Activated naive CD8-positive, alpha-beta T cell (primary cell): ENCODE results near the gene FGA.

Experiments used
- H3K27ac Mint-ChIP-seq: one replicate; pipeline ENCODE4 v1.8.0; 2021; ENCODE audit warnings: mixed read lengths
- H3K27me3 Mint-ChIP-seq: one replicate; pipeline ENCODE4 v1.8.0; 2021; ENCODE audit warnings: mixed read lengths
- H3K36me3 Mint-ChIP-seq: one replicate; pipeline ENCODE4 v1.8.0; 2021; ENCODE audit warnings: mixed read lengths
- H3K4me1 Mint-ChIP-seq: one replicate; pipeline ENCODE4 v1.8.0; 2021; ENCODE audit warnings: low read depth, mixed read lengths
- H3K4me3 Mint-ChIP-seq: one replicate; pipeline ENCODE4 v1.8.0; 2021; ENCODE audit warnings: mild to moderate bottlenecking, mixed read lengths
- H3K9me3 Mint-ChIP-seq: one replicate; pipeline ENCODE4 v1.8.0; 2021; ENCODE audit warnings: low read depth, mixed read lengths

Gene FGA

GRCh38 chr4:154590329-154591006, at the start of gene FGA:
Gene FGA, minus strand, starts transcription at chr4:154590742. Its CDS starts 55 bp downstream, at chr4:154590687.
- Mint-ChIP-seq H3K4me3 (no peak within 1 kb of the TSS), H3K27me3 (peaks cover 20% of the 10 kb centered on the region), H3K27ac (no peak within 1 kb of the TSS), H3K4me1 (no peaks in the 10 kb centered on the region), H3K36me3 (no peaks in the 10 kb centered on the region), H3K9me3 (no peaks in the 10 kb centered on the region)

- Mint-ChIP-seq H3K27me3 (peaks cover 23% of the 10 kb centered on the region), H3K36me3 (no peaks in the 10 kb centered on the region), H3K4me3 (no peak overlapping the region), H3K27ac (no peak overlapping the region), H3K4me1 (no peaks in the 10 kb centered on the region), H3K9me3 (no peaks in the 10 kb centered on the region)
Measured at GRCh38 chr4:154634058-154634457, 43.5 kb upstream of the FGA start.

GRCh38 chr4:154631828-154632227, 41.3 kb upstream of the FGA start:
- Mint-ChIP-seq H3K36me3 (no peaks in the 10 kb centered on the region), H3K27me3 (peaks cover 18% of the 10 kb centered on the region), H3K27ac (no peak overlapping the region), H3K9me3 (no peaks in the 10 kb centered on the region), H3K4me1 (no peaks in the 10 kb centered on the region), H3K4me3 (no peak overlapping the region)

GRCh38 chr4:154630324-154630723, 39.8 kb upstream of the FGA start:
- Mint-ChIP-seq H3K27ac (no peak overlapping the region), H3K27me3 (peaks cover 24% of the 10 kb centered on the region), H3K4me3 (no peak overlapping the region), H3K9me3 (no peaks in the 10 kb centered on the region), H3K36me3 (no peaks in the 10 kb centered on the region), H3K4me1 (peaks cover 3% of the 10 kb centered on the region)

- Mint-ChIP-seq H3K9me3 (no peaks in the 10 kb centered on the region), H3K27ac (no peak overlapping the region)
Measured at GRCh38 chr4:154626793-154627484, 36.4 kb upstream of the FGA start.

GRCh38 chr4:154625971-154626370, 35.4 kb upstream of the FGA start:
- Mint-ChIP-seq H3K36me3 (no peaks in the 10 kb centered on the region), H3K4me3 (peak overlapping the region; percentile 11), H3K4me1 (peaks cover 3% of the 10 kb centered on the region), H3K27me3 (peaks cover 15% of the 10 kb centered on the region), H3K9me3 (no peaks in the 10 kb centered on the region), H3K27ac (no peak overlapping the region)

More at GRCh38 chr4:154626793-154627484, 36.4 kb upstream of the FGA start:
- no peaks in the 10 kb centered on the region for H3K36me3 Mint-ChIP-seq
- no peak overlapping the region for H3K4me3 Mint-ChIP-seq
- peaks cover 3% of the 10 kb centered on the region for H3K4me1 Mint-ChIP-seq
- peaks cover 16% of the 10 kb centered on the region for H3K27me3 Mint-ChIP-seq

- Mint-ChIP-seq H3K27ac (no peak overlapping the region), H3K4me1 (peaks cover 3% of the 10 kb centered on the region), H3K9me3 (no peaks in the 10 kb centered on the region), H3K4me3 (no peak overlapping the region), H3K27me3 (peaks cover 12% of the 10 kb centered on the region), H3K36me3 (no peaks in the 10 kb centered on the region)
Measured at GRCh38 chr4:154623995-154624394, 33.5 kb upstream of the FGA start.

- H3K27me3 Mint-ChIP-seq: peaks cover 12% of the 10 kb centered on the region
- H3K4me3 Mint-ChIP-seq: no peak overlapping the region
- H3K27ac Mint-ChIP-seq: no peak overlapping the region
- H3K9me3 Mint-ChIP-seq: no peaks in the 10 kb centered on the region
- H3K4me1 Mint-ChIP-seq: peaks cover 3% of the 10 kb centered on the region
- H3K36me3 Mint-ChIP-seq: no peaks in the 10 kb centered on the region
Measured at GRCh38 chr4:154623436-154623835, 32.9 kb upstream of the FGA start.

- Mint-ChIP-seq H3K27me3 (peaks cover 12% of the 10 kb centered on the region), H3K27ac (no peak overlapping the region), H3K9me3 (no peaks in the 10 kb centered on the region), H3K4me3 (no peak overlapping the region), H3K36me3 (no peaks in the 10 kb centered on the region), H3K4me1 (peaks cover 3% of the 10 kb centered on the region)
Measured at GRCh38 chr4:154622598-154622997, 32.1 kb upstream of the FGA start.

GRCh38 chr4:154620111-154620510, 29.6 kb upstream of the FGA start:
- Mint-ChIP-seq H3K4me3 (no peak overlapping the region), H3K27me3 (peaks cover 5% of the 10 kb centered on the region), H3K27ac (no peak overlapping the region), H3K36me3 (no peaks in the 10 kb centered on the region), H3K9me3 (no peaks in the 10 kb centered on the region), H3K4me1 (peaks cover 5% of the 10 kb centered on the region)

- no peaks in the 10 kb centered on the region for H3K9me3 Mint-ChIP-seq
Measured at GRCh38 chr4:154618708-154619315, 28.3 kb upstream of the FGA start.

GRCh38 chr4:154617820-154618317, 27.3 kb upstream of the FGA start:
- peaks cover 5% of the 10 kb centered on the region for H3K4me1 Mint-ChIP-seq
- no peak overlapping the region for H3K4me3 Mint-ChIP-seq
- H3K9me3 Mint-ChIP-seq: no peaks in the 10 kb centered on the region
- peaks cover 5% of the 10 kb centered on the region for H3K27me3 Mint-ChIP-seq
- H3K36me3 Mint-ChIP-seq: no peaks in the 10 kb centered on the region
- no peak overlapping the region for H3K27ac Mint-ChIP-seq

More at GRCh38 chr4:154618708-154619315, 28.3 kb upstream of the FGA start:
- Mint-ChIP-seq H3K27ac (no peak overlapping the region), H3K4me3 (no peak overlapping the region), H3K36me3 (no peaks in the 10 kb centered on the region), H3K27me3 (peaks cover 3% of the 10 kb centered on the region), H3K4me1 (peaks cover 5% of the 10 kb centered on the region)

- H3K9me3 Mint-ChIP-seq: no peaks in the 10 kb centered on the region
- peaks cover 5% of the 10 kb centered on the region for H3K4me1 Mint-ChIP-seq
- no peak overlapping the region for H3K27ac Mint-ChIP-seq
- H3K36me3 Mint-ChIP-seq: no peaks in the 10 kb centered on the region
- H3K27me3 Mint-ChIP-seq: peaks cover 3% of the 10 kb centered on the region
- H3K4me3 Mint-ChIP-seq: no peak overlapping the region
Measured at GRCh38 chr4:154616731-154617130, 26.2 kb upstream of the FGA start.

- Mint-ChIP-seq H3K9me3 (no peaks in the 10 kb centered on the region), H3K4me1 (peaks cover 5% of the 10 kb centered on the region), H3K36me3 (no peaks in the 10 kb centered on the region), H3K27me3 (peaks cover 3% of the 10 kb centered on the region), H3K27ac (no peak overlapping the region), H3K4me3 (no peak overlapping the region)
Measured at GRCh38 chr4:154616287-154616686, 25.7 kb upstream of the FGA start.

- Mint-ChIP-seq H3K36me3 (no peaks in the 10 kb centered on the region), H3K27ac (no peak overlapping the region), H3K4me3 (no peak overlapping the region), H3K27me3 (peaks cover 7% of the 10 kb centered on the region), H3K9me3 (no peaks in the 10 kb centered on the region), H3K4me1 (peaks cover 5% of the 10 kb centered on the region)
Measured at GRCh38 chr4:154615211-154615610, 24.7 kb upstream of the FGA start.
